K562 (cell line): ENCODE results near the gene GLI1. TPM values are rescaled to one million over a fixed set of nuclear protein-coding genes. Genes with fewer than 3 reads are reported as not detected.

Experiments
- ATF1 ChIP-seq, 2 experiments: fragments of 450-650 bp in 1 of 2; IDR thresholded peaks; 2 replicates each; pipeline ENCODE4 v1.6.1; 2016; ENCODE audit warnings: missing compliant biosample characterization in 1 of 2, missing genetic modification characterization in 1 of 2
- BRD4 ChIP-seq: fragments of 200-600 bp; sonication (generic); IDR thresholded peaks from 2 replicates; pipeline ENCODE4 v1.6.1; 2017; ENCODE audit warnings: inconsistent platforms
- FOXA1 ChIP-seq: fragments of 450-650 bp; IDR thresholded peaks from 2 replicates; pipeline ENCODE4 v1.6.1; 2016; ENCODE audit warnings: mild to moderate bottlenecking, borderline replicate concordance
- FOXK2 ChIP-seq, 2 experiments: fragments of 450-650 bp; IDR thresholded peaks in 1 of 2; conservative IDR thresholded peaks in 1 of 2; 2 replicates each; pipeline ENCODE4 v1.6.1; 2016; ENCODE audit warnings: low read depth in 2 of 2, mild to moderate bottlenecking in 1 of 2
- HDAC3 ChIP-seq: fragments of 450-650 bp; IDR thresholded peaks from 2 replicates; pipeline ENCODE4 v1.6.1; 2018; ENCODE audit warnings: borderline replicate concordance, mild to moderate bottlenecking, moderate library complexity; ENCODE audit not compliant: partially characterized antibody
- HNRNPH1 ChIP-seq: fragments of 200-400 bp; formaldehyde crosslinking; optimal IDR thresholded peaks from 2 replicates; pipeline ENCODE3; 2017; ENCODE audit warnings: low read depth, mild to moderate bottlenecking, low read length, moderate library complexity
- HNRNPLL ChIP-seq: fragments of 200-400 bp; formaldehyde crosslinking; IDR thresholded peaks from 2 replicates; pipeline ENCODE4 v1.6.1; 2017; ENCODE audit warnings: low read length, low read depth, mild to moderate bottlenecking; ENCODE audit not compliant: poor library complexity, severe bottlenecking
- HOXB6 ChIP-seq: fragments of 250-450 bp; sonication (Bioruptor Pico); IDR thresholded peaks from 2 replicates; pipeline ENCODE4 v1.5.1; 2022; ENCODE audit warnings: mild to moderate bottlenecking, borderline replicate concordance
- KDM4B ChIP-seq, 2 experiments: fragments of 450-650 bp in 1 of 2; sonication (generic) in 1 of 2; IDR thresholded peaks; 2 replicates each; pipeline ENCODE4 v1.6.1; 2016 to 2017; ENCODE audit warnings: borderline replicate concordance in 2 of 2, antibody characterized with exemption in 1 of 2, low read depth in 1 of 2, mild to moderate bottlenecking in 1 of 2
- NFYB ChIP-seq: IDR thresholded peaks from 2 replicates; pipeline ENCODE4 v1.6.1; 2011; ENCODE audit warnings: mild to moderate bottlenecking, moderate library complexity; ENCODE audit not compliant: insufficient read length; ENCODE audit errors: extremely low read depth
- NR2C1 ChIP-seq, 2 experiments: fragments of 450-650 bp; IDR thresholded peaks; 2 replicates each; pipeline ENCODE4 v1.6.1; 2017; ENCODE audit warnings: mild to moderate bottlenecking in 2 of 2, antibody characterized with exemption in 1 of 2, inconsistent platforms in 1 of 2, missing compliant biosample characterization in 1 of 2, missing genetic modification characterization in 1 of 2
- SP1 ChIP-seq: sonication (generic); formaldehyde crosslinking; IDR thresholded peaks from 2 replicates; pipeline ENCODE4 v1.8.1; 2022; ENCODE audit warnings: mild to moderate bottlenecking, missing genetic modification reagents
- TAL1 ChIP-seq: fragments of 450-650 bp; IDR thresholded peaks from 2 replicates; pipeline ENCODE4 v1.6.1; 2016; ENCODE audit warnings: mild to moderate bottlenecking
- TBL1XR1 ChIP-seq, 2 experiments: IDR thresholded peaks; 2 replicates each; pipeline ENCODE4 v1.6.1; 2012; ENCODE audit warnings: improper control_type of control experiment in 2 of 2, low read length in 2 of 2, mild to moderate bottlenecking in 1 of 2
- THRAP3 ChIP-seq: fragments of 450-650 bp; IDR thresholded peaks from 2 replicates; pipeline ENCODE4 v1.6.1; 2016; ENCODE audit warnings: mild to moderate bottlenecking, inconsistent platforms, borderline replicate concordance
- WHSC1 ChIP-seq: IDR thresholded peaks from one replicate; pipeline ENCODE4 v1.6.1; 2012; ENCODE audit warnings: low read length, control low read depth, inconsistent platforms
- ZNF354B ChIP-seq: fragments of 250-450 bp; sonication (Bioruptor Pico); IDR thresholded peaks from 2 replicates; pipeline ENCODE4 v1.4.0; 2020
- ZZZ3 ChIP-seq: fragments of 450-650 bp; IDR thresholded peaks from 2 replicates; pipeline ENCODE4 v1.6.1; 2016; ENCODE audit warnings: antibody characterized with exemption, mild to moderate bottlenecking, moderate library complexity
- polyA plus RNA-seq, 8 experiments: library from polyadenylated mRNA; depleted of rRNA in 4 of 8; stranded (reverse) in 5 of 8; unstranded in 3 of 8; fragments of >200 nt; fragmentation: Nextera tagmentation in 2 of 8; fragmentation: Illumina TruSeq in 1 of 8; extraction: Ambion mirVana in 2 of 8; extraction: Trizol in 1 of 8; gene quantifications; 2 replicates each; pipeline versions ENCODE4 v1.2.1 to v1.2.3, GENCODE V29; 2011 to 2014; ENCODE audit warnings: inconsistent platforms in 1 of 8, missing spikeins in 1 of 8
- total RNA-seq, 7 experiments: library from RNA; depleted of rRNA in 6 of 7; stranded (reverse); fragments of >200 nt in 6 of 7; fragmentation: Illumina TruSeq in 2 of 7; extraction: Trizol in 2 of 7; gene quantifications; 2 replicates each; pipeline versions ENCODE4 v1.2.1 to v1.2.3, GENCODE V29; 2011 to 2021; ENCODE audit warnings: low replicate concordance in 1 of 7

Gene GLI1
- total and polyA plus RNA-seq, 9 of the 15 experiments (the other 6 are each of a cell fraction or from before 2014, with no cell fraction given), result 0.24 to 3.7 (median 0.61) TPM

DNA sequence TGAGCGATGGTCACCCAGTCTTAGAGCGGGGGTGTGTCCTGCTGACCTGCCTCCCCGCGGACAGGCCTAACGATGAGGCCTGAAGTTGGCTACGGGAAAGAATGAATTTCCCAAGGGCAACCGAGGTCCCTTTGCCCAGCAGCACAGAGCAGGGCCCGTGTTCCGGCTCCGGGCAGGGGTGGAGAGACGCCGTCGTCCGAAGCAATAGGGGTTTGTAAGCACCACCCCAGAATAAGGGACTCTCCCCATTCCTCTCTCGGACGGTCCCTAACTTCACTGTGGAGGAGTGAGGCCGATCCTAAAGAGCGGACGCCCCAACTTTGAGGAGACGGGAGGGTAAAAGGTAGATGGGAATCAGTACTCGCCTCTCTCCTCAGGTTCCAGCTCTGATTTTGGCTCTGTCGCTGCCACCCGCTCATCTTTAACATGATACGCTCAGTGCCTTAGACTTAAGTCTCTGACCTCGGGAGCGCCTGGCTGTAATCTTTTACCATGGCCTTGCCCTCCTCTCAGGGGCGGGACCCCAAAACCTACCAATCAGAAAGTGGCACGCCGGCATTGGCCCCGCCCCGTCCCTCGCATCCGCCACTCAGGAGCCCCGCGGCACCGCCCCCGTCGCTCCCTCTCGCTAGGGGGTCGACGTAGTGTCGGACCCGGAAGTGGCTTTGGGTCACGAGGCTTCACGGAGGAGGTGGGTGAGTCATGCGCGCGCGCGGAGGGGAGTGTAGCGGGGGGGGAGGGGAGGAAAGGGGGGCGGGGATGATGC, 60.7 kb downstream of the GLI1 start, which contains the start of gene DDIT3 (continued):
- TF ChIP-seq HOXB6 (peak; percentile 49; the same call in 1 of the 2 replicates), ZNF354B (CRISPR knock-in tag) (no peak), NR2C1 (IDR thresholded peaks at IDR 0.05) (peak; percentile 54; the same call in 1 of the 2 replicates), NR2C1 (tag; IDR thresholded peaks at IDR 0.05) (peak; percentile 79), FOXA1 (no peak), HDAC3 (no peak), ZZZ3 (no peak), SP1 (CRISPR knock-in tag) (peak; percentile 88; the same call in 1 of the 2 replicates), HNRNPLL (peak; percentile 53), TBL1XR1 (IDR thresholded peaks at IDR 0.05; ENCODE audit: low read length in 2 of 2) (peak; percentile 13 to 19; a peak in 2 of 4 replicates), KDM4B (IDR thresholded peaks at IDR 0.05; ENCODE audit: borderline replicate concordance in 2 of 2, low read depth in 1 of 2) (peak in 1 of 2 experiments; percentile 26; a peak in 1 of 4 replicates), HNRNPH1 (no peak), ATF1 (CRISPR knock-in tag; IDR thresholded peaks at IDR 0.05) (no peak), ATF1 (tag; IDR thresholded peaks at IDR 0.05) (peak; percentile 88), TAL1 (0 out of 2 replicates have a peak, but pooled peaks have one; percentile 6), WHSC1 (no peak), NFYB (peak; percentile 53), BRD4 (peak; percentile 57; the same call in 1 of the 2 replicates), FOXK2 (conservative IDR thresholded peaks at IDR 0.05 in 1 of 2, IDR thresholded peaks at IDR 0.05 in 1 of 2; ENCODE audit: low read depth in 2 of 2) (no peak), THRAP3 (peak; percentile 68; the same call in 1 of the 2 replicates)
